Subcutaneous abdominal adipose tissue (tissue), 5 donors: ENCODE measurements around the gene NME7.

ENCODE experiments used
- H3K27ac ChIP-seq: one replicate; pipeline ENCODE4 v1.7.0; 2013; ENCODE audit warnings: low read depth, mild to moderate bottlenecking, inconsistent platforms, low read length, moderate library complexity
- H3K27me3 ChIP-seq, 5 donors: one replicate each; pipeline ENCODE4 v1.7.0; 2013; ENCODE audit warnings: low read length in 5 of 5, inconsistent platforms in 1 of 5; ENCODE audit not compliant: control insufficient read depth in 5 of 5, insufficient read depth in 4 of 5
- H3K36me3 ChIP-seq, 5 donors: one replicate each; pipeline ENCODE4 v1.7.0; 2013; ENCODE audit warnings: low read length in 5 of 5; ENCODE audit not compliant: control insufficient read depth in 5 of 5, insufficient read depth in 5 of 5
- H3K4me1 ChIP-seq, 5 donors: one replicate each; pipeline ENCODE4 v1.7.0; 2013; ENCODE audit warnings: low read length in 5 of 5, mild to moderate bottlenecking in 3 of 5, moderate library complexity in 1 of 5; ENCODE audit not compliant: control insufficient read depth in 5 of 5, insufficient read depth in 5 of 5
- H3K4me3 ChIP-seq, 5 donors: one replicate each; pipeline ENCODE4 v1.7.0; 2013; ENCODE audit warnings: low read length in 5 of 5, low read depth in 1 of 5
- H3K9ac ChIP-seq, 5 donors: one replicate each; pipeline ENCODE4 v1.7.0; 2013; ENCODE audit warnings: low read length in 5 of 5, mild to moderate bottlenecking in 4 of 5, moderate library complexity in 3 of 5
- H3K9me3 ChIP-seq, 5 donors: one replicate each; pipeline ENCODE4 v1.7.0; 2013; ENCODE audit warnings: low read length in 5 of 5; ENCODE audit not compliant: control insufficient read depth in 5 of 5
- donor health status: healthy.
- donor health status: healthy.
- donor health status: healthy.
- donor health status: healthy.
- donor health status: healthy.

Gene NME7

GRCh38 chr1:169086603-169087455 is 280.8 kb downstream of the NME7 start:
- Histone ChIP-seq H3K36me3 (no peaks in the 10 kb centered on the region), H3K4me3 (no peak overlapping the region), H3K27ac (no peak overlapping the region), H3K4me1 (peaks cover 0 to 9% (median 0%) of the 10 kb centered on the region in 5 donors), H3K27me3 (no peaks in the 10 kb centered on the region), H3K9ac (no peak overlapping the region), H3K9me3 (no peaks in the 10 kb centered on the region)

GRCh38 chr1:169085911-169086310 is 281.7 kb downstream of the NME7 start:
- H3K36me3 ChIP-seq = no peaks in the 10 kb centered on the region
- no peaks in the 10 kb centered on the region for H3K27me3 ChIP-seq
- no peak overlapping the region for H3K4me3 ChIP-seq
- H3K27ac ChIP-seq = no peak overlapping the region
- H3K4me1 ChIP-seq = peaks cover 0 to 9% (median 0%) of the 10 kb centered on the region in 5 donors
- no peak overlapping the region for H3K9ac ChIP-seq
- H3K9me3 ChIP-seq = no peaks in the 10 kb centered on the region
